GM18907 (cell line): ENCODE results near the gene TRAF3IP1.
A peak's percentile ranks its signal among the peaks of the same experiment; 100 is the strongest.

Source experiments
- ATAC-seq: cut with Tn5 transposase; IDR thresholded peaks from one replicate; pipeline ENCODE4 v1.9.1; 2021; ENCODE audit warnings: mild to moderate bottlenecking, moderate library complexity; ENCODE audit not compliant: unreplicated experiment

TRAF3IP1 gene

GRCh38 chr2:238423561-238424312, 103.4 kb downstream of the TRAF3IP1 start:
- no peak for ATAC-seq

GRCh38 chr2:238424313-238424700, 104.0 kb downstream of the TRAF3IP1 start:
- no peak for ATAC-seq

GRCh38 chr2:238425505-238425978, 105.2 kb downstream of the TRAF3IP1 start:
- ATAC-seq, result no peak

- ATAC-seq, result peak; percentile 19
These were observed 105.8 kb downstream of the TRAF3IP1 start for GRCh38 chr2:238425979-238426567.

- peak; percentile 82 for ATAC-seq
These were observed 106.5 kb downstream of the TRAF3IP1 start, which contains the start of gene ASB1 for GRCh38 chr2:238426568-238427434. TSS of gene ASB1 (plus strand) at chr2:238426927. CDS start at chr2:238427071, 144 bp downstream.

- ATAC-seq, result no peak
These were observed 107.3 kb downstream of the TRAF3IP1 start for GRCh38 chr2:238427435-238428162.

GRCh38 chr2:238428866-238429265, 108.5 kb downstream of the TRAF3IP1 start:
- ATAC-seq, result no peak

- ATAC-seq, result no peak
These were observed 110.5 kb downstream of the TRAF3IP1 start for GRCh38 chr2:238430781-238431180.

GRCh38 chr2:238431456-238431855, 111.1 kb downstream of the TRAF3IP1 start:
- no peak for ATAC-seq

GRCh38 chr2:238433300-238433915, 113.1 kb downstream of the TRAF3IP1 start:
- no peak for ATAC-seq

GRCh38 chr2:238433941-238434845, 113.9 kb downstream of the TRAF3IP1 start:
- no peak for ATAC-seq

- ATAC-seq, result no peak
These were observed 114.8 kb downstream of the TRAF3IP1 start for GRCh38 chr2:238434846-238435751.

GRCh38 chr2:238435752-238436096, 115.4 kb downstream of the TRAF3IP1 start:
- ATAC-seq, result no peak

- ATAC-seq, result no peak
These were observed 118.8 kb downstream of the TRAF3IP1 start for GRCh38 chr2:238438856-238439849.

- no peak for ATAC-seq
These were observed 119.6 kb downstream of the TRAF3IP1 start for GRCh38 chr2:238439917-238440316.

GRCh38 chr2:238440331-238440730, 120.0 kb downstream of the TRAF3IP1 start:
- ATAC-seq, result no peak

- no peak for ATAC-seq
These were observed 120.4 kb downstream of the TRAF3IP1 start for GRCh38 chr2:238440767-238441166.
